Measurements from ENCODE around the gene GAS6. TPM values are rescaled to one million over a fixed set of nuclear protein-coding genes. Genes with fewer than 3 reads are reported as not detected.
A peak's percentile ranks its signal among the peaks of the same experiment; 100 is the strongest.

GAS6 gene
- total and polyA plus RNA-seq, 2 experiments from 2014 or later: 822 to 1,035 TPM

DNA sequence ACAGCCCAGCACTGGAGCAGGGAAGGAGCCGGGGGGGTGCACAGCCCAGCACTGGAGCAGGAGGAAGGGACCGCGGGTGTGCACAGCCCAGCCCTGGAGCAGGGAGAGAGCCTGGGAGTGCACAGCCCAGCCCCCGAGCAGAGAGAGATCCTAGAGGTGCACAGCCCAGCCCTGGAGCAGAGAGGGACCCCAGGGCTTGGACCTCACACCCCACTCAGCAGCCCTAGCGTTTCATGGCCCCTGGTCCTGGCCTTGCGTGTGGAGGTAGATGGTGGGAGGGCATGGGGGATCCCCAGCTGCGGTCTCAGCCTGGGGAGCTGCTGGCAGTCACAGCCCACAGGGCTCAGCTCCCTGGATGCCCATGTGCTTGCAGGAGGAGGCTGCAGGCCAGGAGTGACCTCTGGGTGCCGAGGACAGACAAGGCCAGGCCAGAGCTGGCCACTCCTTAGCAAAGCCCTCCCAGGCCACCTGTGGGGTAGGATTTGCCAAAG lies 25.1 kb downstream of the GAS6 start:
- Histone ChIP-seq H3K36me3 (ENCODE audit: low read depth) (peaks cover 23% of the 10 kb centered on the region; the same call in 1 of the 2 replicates), H3K4me1 (ENCODE audit: insufficient read depth) (peaks cover 41% of the 10 kb centered on the region), H3K4me3 (peak overlapping the region; percentile 60), H4K20me1 (ENCODE audit: insufficient read depth) (no peaks in the 10 kb centered on the region), H3K27ac (peak overlapping the region; percentile 97), H3K9me3 (ENCODE audit: low read depth) (no peaks in the 10 kb centered on the region), H3K4me2 (ENCODE audit: unreplicated experiment) (peak overlapping the region; percentile 75), H2AFZ (no peak overlapping the region), H3F3A (ENCODE audit: insufficient read depth) (peaks cover 19% of the 10 kb centered on the region), H3K79me2 (ENCODE audit: insufficient read depth) (peaks cover 54% of the 10 kb centered on the region), H3K27me3 (replicated peaks; ENCODE audit: insufficient read depth) (no peaks in the 10 kb centered on the region), H3K9me2 (ENCODE audit: insufficient read depth) (no peaks in the 10 kb centered on the region), H3K9ac (peak overlapping the region; percentile 85)
- in situ Hi-C loops (cut with MboI): no loop called here
- TF ChIP-seq EZH2phosphoT487 (IDR thresholded peaks at IDR 0.05; ENCODE audit: insufficient read depth, low read depth): no peak
- 70 to 97% methylated on average over 4 to 8 of the region's 8 CpGs for WGBS, 2 experiments (ENCODE audit: low coverage in 1 of 2, low lambda C conversion rate in 2 of 2, missing lambda C conversion rate in 2 of 2)
- no peak for DNase-seq

DNA sequence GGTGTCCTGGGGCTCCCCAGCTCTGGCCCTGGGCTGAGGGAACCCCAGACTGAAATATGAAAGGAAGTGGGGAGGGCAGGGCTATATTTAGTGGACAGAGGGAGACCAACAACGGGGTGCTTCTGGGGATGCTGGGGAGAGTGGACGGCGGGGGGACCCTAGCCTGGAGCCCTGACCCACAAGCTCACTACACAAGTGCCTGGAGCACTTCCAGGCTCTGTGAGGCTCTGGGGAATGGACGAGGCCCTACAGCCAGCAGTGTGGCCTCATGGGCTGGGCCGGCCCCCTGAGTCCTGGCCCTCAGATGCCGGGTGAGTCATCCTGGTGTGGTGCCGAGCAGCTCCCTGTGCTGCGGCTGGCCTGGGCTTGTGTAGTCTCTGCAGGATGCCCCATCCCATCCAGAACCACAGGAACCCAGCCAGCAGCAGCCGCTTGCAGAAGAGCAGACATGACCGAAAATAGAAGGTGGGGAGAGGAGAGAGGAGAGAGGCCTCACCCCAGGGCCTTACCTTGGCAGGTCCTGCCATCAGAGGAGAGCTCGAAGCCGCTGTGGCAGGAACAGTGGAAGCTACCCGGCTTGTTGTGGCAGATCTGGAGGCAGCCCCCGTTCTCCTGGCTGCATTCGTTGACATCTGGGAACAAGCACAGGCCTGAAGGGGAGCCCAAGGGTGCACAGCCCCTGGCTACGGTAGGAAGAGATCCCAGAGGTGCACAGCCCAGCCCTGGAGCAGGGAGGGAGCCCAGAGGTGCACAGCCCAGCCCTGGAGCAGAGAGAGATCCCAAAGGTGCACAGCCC lies 26.1 kb downstream of the GAS6 start:
- peak overlapping the region; percentile 75 for H3K4me2 ChIP-seq (ENCODE audit: unreplicated experiment)
- H3K9me2 ChIP-seq (ENCODE audit: insufficient read depth): no peaks in the 10 kb centered on the region
- peak; percentile 99 for DNase-seq
- no peak for TF ChIP-seq EZH2phosphoT487 (IDR thresholded peaks at IDR 0.05; ENCODE audit: insufficient read depth, low read depth)
- in situ Hi-C loops (cut with MboI): no loop called here
- H3K79me2 ChIP-seq (ENCODE audit: insufficient read depth): peaks cover 44% of the 10 kb centered on the region
- 3 to 4% methylated on average over 16 of the region's 16 CpGs for WGBS, 2 experiments (ENCODE audit: low coverage in 1 of 2, low lambda C conversion rate in 2 of 2, missing lambda C conversion rate in 2 of 2)
- H3K27ac ChIP-seq: peak overlapping the region; percentile 97
- no peaks in the 10 kb centered on the region for H3K27me3 ChIP-seq (replicated peaks; ENCODE audit: insufficient read depth)
- peaks cover 41% of the 10 kb centered on the region for H3K4me1 ChIP-seq (ENCODE audit: insufficient read depth)
- no peak overlapping the region for H2AFZ ChIP-seq
- H3F3A ChIP-seq (ENCODE audit: insufficient read depth): peaks cover 27% of the 10 kb centered on the region
- peaks cover 23% of the 10 kb centered on the region; the same call in 1 of the 2 replicates for H3K36me3 ChIP-seq (ENCODE audit: low read depth)
- no peaks in the 10 kb centered on the region for H4K20me1 ChIP-seq (ENCODE audit: insufficient read depth)
- no peaks in the 10 kb centered on the region for H3K9me3 ChIP-seq (ENCODE audit: low read depth)
- peak overlapping the region; percentile 85 for H3K9ac ChIP-seq
- peak overlapping the region; percentile 60 for H3K4me3 ChIP-seq

DNA sequence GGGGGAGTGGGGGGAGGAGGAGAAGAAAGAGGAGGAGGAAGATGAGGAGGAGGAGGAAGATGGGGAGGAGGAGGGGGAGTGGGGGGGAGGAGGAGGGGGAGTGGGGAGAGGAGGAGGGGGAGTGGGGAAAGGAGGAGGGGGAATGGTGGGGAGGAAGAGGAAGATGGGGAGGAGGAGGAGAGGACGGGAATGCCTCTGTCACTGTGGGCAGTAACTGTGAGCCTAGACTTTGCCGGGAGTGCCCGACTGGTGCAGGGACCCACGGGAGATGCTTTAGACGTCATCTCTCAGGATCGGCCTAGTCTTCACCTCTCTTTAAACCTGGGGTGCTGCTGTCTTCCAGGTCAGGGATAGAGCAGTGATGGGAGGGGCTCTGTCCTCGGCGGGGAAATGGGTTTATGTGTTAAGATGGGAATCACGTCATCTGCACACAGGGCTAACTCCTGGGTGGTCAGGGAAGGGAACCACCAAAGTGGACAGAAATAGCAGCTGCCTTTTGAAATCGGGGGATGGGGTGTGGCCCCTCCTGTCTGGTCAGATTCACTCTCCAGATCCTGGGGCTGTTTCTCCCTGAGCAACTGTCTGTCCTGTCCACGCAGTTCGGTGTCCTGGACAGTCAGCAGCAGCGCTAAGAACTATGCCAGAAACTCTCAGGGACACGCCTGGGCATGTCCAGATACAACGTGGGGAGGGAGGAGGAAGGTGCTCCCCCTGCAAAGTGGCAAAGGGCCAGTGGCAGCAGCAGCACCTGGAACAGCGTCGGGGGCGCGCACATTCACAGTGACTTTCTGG lies 26.9 kb downstream of the GAS6 start:
- Histone ChIP-seq H4K20me1 (ENCODE audit: insufficient read depth) (no peaks in the 10 kb centered on the region), H3K27me3 (replicated peaks; ENCODE audit: insufficient read depth) (no peaks in the 10 kb centered on the region), H3K36me3 (ENCODE audit: low read depth) (peaks cover 15% of the 10 kb centered on the region; the same call in 1 of the 2 replicates), H3K27ac (peak overlapping the region; percentile 97), H3K9ac (peak overlapping the region; percentile 85), H2AFZ (no peak overlapping the region), H3K4me1 (ENCODE audit: insufficient read depth) (peaks cover 41% of the 10 kb centered on the region), H3K4me3 (no peak overlapping the region), H3K79me2 (ENCODE audit: insufficient read depth) (peaks cover 36% of the 10 kb centered on the region), H3K9me3 (ENCODE audit: low read depth) (no peaks in the 10 kb centered on the region), H3K9me2 (ENCODE audit: insufficient read depth) (no peaks in the 10 kb centered on the region), H3K4me2 (ENCODE audit: unreplicated experiment) (peak overlapping the region; percentile 24), H3F3A (ENCODE audit: insufficient read depth) (peaks cover 19% of the 10 kb centered on the region)
- DNase-seq: peak; percentile 95
- in situ Hi-C loops (cut with MboI): no loop called here
- no peak for TF ChIP-seq EZH2 (IDR thresholded peaks at IDR 0.05; ENCODE audit: insufficient read depth, poor library complexity, severe bottlenecking)
- no peak for TF ChIP-seq EZH2phosphoT487 (IDR thresholded peaks at IDR 0.05; ENCODE audit: insufficient read depth, low read depth)
- 0 to 2% methylated on average over 16 to 18 of the region's 19 CpGs for WGBS, 2 experiments (ENCODE audit: low coverage in 1 of 2, low lambda C conversion rate in 2 of 2, missing lambda C conversion rate in 2 of 2)

DNA sequence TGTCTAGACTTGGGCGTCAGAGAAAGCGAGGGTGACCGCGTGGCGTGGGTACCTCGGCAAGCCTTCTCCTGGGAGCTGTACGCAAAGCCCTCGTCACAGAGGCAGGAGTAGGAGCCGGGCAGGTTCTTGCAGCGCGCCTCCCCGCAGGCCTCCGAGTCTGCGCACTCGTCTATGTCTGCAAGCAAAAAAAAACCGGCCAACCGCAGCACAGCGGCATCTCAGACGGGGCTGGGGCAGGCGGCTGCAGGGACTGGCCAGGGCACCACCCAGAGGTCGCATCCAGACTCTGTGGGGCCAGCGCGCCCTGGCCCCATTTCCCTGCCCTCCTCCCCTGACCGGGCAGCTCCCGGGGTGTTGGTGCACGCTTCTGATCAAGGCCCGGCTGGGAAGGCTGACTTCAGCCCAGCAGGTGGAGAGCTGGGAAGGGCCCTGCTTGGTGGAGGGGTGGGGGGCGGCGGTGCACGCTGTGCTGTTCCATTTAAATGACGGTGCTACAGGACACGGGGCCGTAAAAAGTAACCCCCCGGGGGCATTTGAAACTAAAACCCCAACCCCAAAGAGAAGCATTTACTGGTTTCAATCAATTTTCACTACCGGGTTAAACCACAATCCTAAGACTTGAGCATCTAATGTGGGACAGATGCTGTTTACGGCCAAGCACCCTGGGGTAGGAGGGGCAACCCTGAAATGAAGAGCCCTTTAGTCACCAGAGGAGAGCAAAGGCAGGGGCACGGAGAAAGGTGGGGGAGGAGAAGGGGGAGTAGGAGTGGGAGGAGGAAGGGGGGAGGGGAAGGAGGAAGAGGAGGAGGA lies 28.2 kb downstream of the GAS6 start:
- H3K27ac ChIP-seq: peak overlapping the region; percentile 61
- in situ Hi-C loops (cut with MboI): no loop called here
- 73 to 78% methylated on average over 26 to 37 of the region's 37 CpGs for WGBS, 2 experiments (ENCODE audit: low coverage in 1 of 2, low lambda C conversion rate in 2 of 2, missing lambda C conversion rate in 2 of 2)
- H4K20me1 ChIP-seq (ENCODE audit: insufficient read depth): no peaks in the 10 kb centered on the region
- H3K27me3 ChIP-seq (replicated peaks; ENCODE audit: insufficient read depth): no peaks in the 10 kb centered on the region
- peak overlapping the region; percentile 43 for H3K4me2 ChIP-seq (ENCODE audit: unreplicated experiment)
- no peak overlapping the region for H3K9ac ChIP-seq
- H3K79me2 ChIP-seq (ENCODE audit: insufficient read depth): peaks cover 23% of the 10 kb centered on the region
- no peak overlapping the region for H2AFZ ChIP-seq
- no peaks in the 10 kb centered on the region for H3K9me3 ChIP-seq (ENCODE audit: low read depth)
- no peaks in the 10 kb centered on the region for H3K9me2 ChIP-seq (ENCODE audit: insufficient read depth)
- H3K4me3 ChIP-seq: no peak overlapping the region
- DNase-seq: peak; percentile 91
- TF ChIP-seq EZH2phosphoT487 (IDR thresholded peaks at IDR 0.05; ENCODE audit: insufficient read depth, low read depth) (no peak), EZH2 (IDR thresholded peaks at IDR 0.05; ENCODE audit: insufficient read depth, poor library complexity, severe bottlenecking) (no peak)
- H3K4me1 ChIP-seq (ENCODE audit: insufficient read depth): peaks cover 39% of the 10 kb centered on the region
- peaks cover 14% of the 10 kb centered on the region; the same call in 1 of the 2 replicates for H3K36me3 ChIP-seq (ENCODE audit: low read depth)
- peaks cover 18% of the 10 kb centered on the region for H3F3A ChIP-seq (ENCODE audit: insufficient read depth)

Measured in GM23248 (cell line).